GM12878 (cell line): Measurements from ENCODE around the gene MEIOB. TPM values are rescaled to one million over a fixed set of nuclear protein-coding genes. Genes with fewer than 3 reads are reported as not detected.

ENCODE experiments used
- ATAC-seq: fragments of 200-7000 bp; cut with Tn5 transposase; 3 replicates; pipeline ENCODE4 v1.9.1; 2020; ENCODE audit warnings: mild to moderate bottlenecking, moderate library complexity
- BruUV-seq: library from RNA; stranded (reverse); fragments of 400-500 nt; replicated peaks from 2 replicates; lab custom pipeline; 2021; lab: Mats Ljungman, UMichigan
- CTCF ChIA-PET: fragments of 300-600 bp; sonication (Branson Sonifier 250); formaldehyde crosslinking; extraction: SDS; loops from one replicate; lab custom pipeline; 2021; ENCODE audit warnings: inconsistent platforms; lab: Yijun Ruan, JAX
- POLR2A ChIA-PET: fragments of 350-600 bp; formaldehyde crosslinking; extraction: SDS; loops from one replicate; lab custom pipeline; 2021; ENCODE audit warnings: inconsistent platforms; lab: Charles Lee
- RAD21 ChIA-PET: fragments of 300-600 bp; sonication (Branson Sonifier 250); formaldehyde crosslinking; loops from one replicate; lab custom pipeline; 2023; ENCODE audit warnings: antibody characterized with exemption; ENCODE audit not compliant: unreplicated experiment; lab: Charles Lee
- SMC1A ChIA-PET: fragments of 300-600 bp; sonication (Branson Sonifier 250); formaldehyde crosslinking; loops from one replicate; lab custom pipeline; 2023; ENCODE audit not compliant: unreplicated experiment, uncharacterized antibody; lab: Charles Lee
- DNase-seq: peaks from one replicate; pipeline ENCODE4 v3.0.0-alpha.2; 2011; ENCODE audit warnings: low read depth, low spot score
- FAIRE-seq: peaks from 3 replicates; lab custom pipeline; 2011; peaks lifted over from hg19 to GRCh38; lab: Jason Lieb, UNC
- H2AFZ ChIP-seq: 2 replicates; pipeline ENCODE4 v1.6.0; 2011; ENCODE audit warnings: low read depth, low read length, control low read depth; ENCODE audit not compliant: control insufficient read depth
- H3K27ac ChIP-seq: 2 replicates; pipeline ENCODE4 v1.5.1; 2011; ENCODE audit warnings: control low read depth; ENCODE audit not compliant: control insufficient read depth, insufficient read depth
- H3K27me3 ChIP-seq, 2 experiments: replicated peaks in 1 of 2; 2 replicates each; pipeline versions ENCODE4 v1.6.0 to v1.6.1; 2011; ENCODE audit warnings: low read length in 1 of 2; ENCODE audit not compliant: control insufficient read depth in 2 of 2, insufficient read depth in 2 of 2
- H3K36me3 ChIP-seq, 2 experiments: 2 replicates each; pipeline ENCODE4 v1.5.1; 2011; ENCODE audit warnings: low read length in 1 of 2; ENCODE audit not compliant: control insufficient read depth in 2 of 2, insufficient read depth in 2 of 2
- H3K4me1 ChIP-seq: 2 replicates; pipeline ENCODE4 v1.6.1; 2011; ENCODE audit warnings: mild to moderate bottlenecking, low read length, moderate library complexity, mixed read lengths; ENCODE audit not compliant: control insufficient read depth, insufficient read depth
- H3K4me2 ChIP-seq: 2 replicates; pipeline ENCODE4 v1.6.0; 2011; ENCODE audit warnings: control low read depth; ENCODE audit not compliant: control insufficient read depth, insufficient read depth
- H3K4me3 ChIP-seq: fragments of 200-600 bp; sonication (generic); 2 replicates; pipeline ENCODE4 v1.5.1; 2016
- H3K79me2 ChIP-seq: 2 replicates; pipeline ENCODE4 v1.6.0; 2011; ENCODE audit warnings: low read length; ENCODE audit not compliant: control insufficient read depth, insufficient read depth
- H3K9ac ChIP-seq: 2 replicates; pipeline ENCODE4 v1.8.0; 2011; ENCODE audit warnings: low read length, control low read depth, mixed read lengths; ENCODE audit not compliant: control insufficient read depth, insufficient read depth
- H3K9me3 ChIP-seq: replicated peaks from 3 replicates; pipeline ENCODE4 v1.5.1; 2011; ENCODE audit warnings: mild to moderate bottlenecking, low read length; ENCODE audit not compliant: control insufficient read depth, insufficient read depth
- H4K20me1 ChIP-seq: 2 replicates; pipeline ENCODE4 v1.6.0; 2011; ENCODE audit not compliant: control insufficient read depth, insufficient read depth
- BCL11A ChIP-seq: IDR thresholded peaks from 2 replicates; pipeline ENCODE4 v1.6.1; 2011; ENCODE audit warnings: low read depth, low read length
- CEBPB ChIP-seq, 2 experiments: fragments of 150-350 bp in 1 of 2; IDR thresholded peaks; 2 replicates each; pipeline ENCODE4 v1.6.1; 2012 to 2014; ENCODE audit warnings: low read depth in 2 of 2, low read length in 2 of 2, borderline replicate concordance in 1 of 2, inconsistent platforms in 1 of 2
- CEBPZ ChIP-seq: fragments of 150-350 bp; IDR thresholded peaks from 2 replicates; pipeline ENCODE4 v1.6.1; 2016; ENCODE audit warnings: low read depth, low read length
- CHD4 ChIP-seq: fragments of 200-600 bp; sonication (generic); IDR thresholded peaks from 2 replicates; pipeline ENCODE4 v1.6.1; 2016; ENCODE audit warnings: mild to moderate bottlenecking
- FOS ChIP-seq: IDR thresholded peaks from 3 replicates; pipeline ENCODE4 v1.6.1; 2011; ENCODE audit warnings: borderline replicate concordance; ENCODE audit not compliant: insufficient read length; ENCODE audit errors: extremely low read depth
- HSF1 ChIP-seq: fragments of 150-350 bp; IDR thresholded peaks from 2 replicates; pipeline ENCODE4 v1.6.1; 2014; ENCODE audit warnings: mild to moderate bottlenecking, low read depth, low read length
- JUND ChIP-seq: IDR thresholded peaks from 2 replicates; pipeline ENCODE4 v1.6.1; 2012; ENCODE audit warnings: low read depth, mild to moderate bottlenecking, low read length, improper control_type of control experiment, moderate library complexity
- MAX ChIP-seq: IDR thresholded peaks from 2 replicates; pipeline ENCODE4 v1.6.1; 2012; ENCODE audit warnings: low read depth, low read length, improper control_type of control experiment
- NFXL1 ChIP-seq: fragments of 450-650 bp; IDR thresholded peaks from 2 replicates; pipeline ENCODE4 v1.6.1; 2017; ENCODE audit warnings: antibody characterized with exemption, mild to moderate bottlenecking, borderline replicate concordance
- NR2C1 ChIP-seq: fragments of 450-650 bp; IDR thresholded peaks from 2 replicates; pipeline ENCODE4 v1.6.1; 2017; ENCODE audit warnings: antibody characterized with exemption, mild to moderate bottlenecking, moderate library complexity
- PAX5 ChIP-seq: IDR thresholded peaks from 2 replicates; pipeline ENCODE4 v1.6.1; 2011; ENCODE audit warnings: low read depth, low read length, borderline replicate concordance
- RAD51 ChIP-seq: fragments of 450-650 bp; IDR thresholded peaks from 2 replicates; pipeline ENCODE4 v1.6.1; 2016; ENCODE audit warnings: moderate library complexity, mild to moderate bottlenecking, inconsistent platforms
- RFX5 ChIP-seq: IDR thresholded peaks from 2 replicates; pipeline ENCODE4 v1.6.1; 2011; ENCODE audit warnings: low read depth, low read length, improper control_type of control experiment
- SKIL ChIP-seq: fragments of 450-650 bp; IDR thresholded peaks from 2 replicates; pipeline ENCODE4 v1.6.1; 2017; ENCODE audit warnings: mild to moderate bottlenecking, low read depth, inconsistent platforms; ENCODE audit not compliant: poor library complexity, severe bottlenecking
- STAT1 ChIP-seq: fragments of 450-650 bp; conservative IDR thresholded peaks from 2 replicates; pipeline ENCODE4 v1.6.1; 2014; ENCODE audit warnings: antibody characterized with exemption, mild to moderate bottlenecking
- WGBS: methylation state at CpG from one replicate; pipeline ENCODE4 v1.1.6; 2016; ENCODE audit warnings: low lambda C conversion rate; ENCODE audit not compliant: insufficient replicate concordance, insufficient coverage; ENCODE audit errors: missing lambda C conversion rate; 5-methylcytosine and 5-hydroxymethylcytosine counted together
- in situ Hi-C: fragments of 300-500 bp; cut with MboI; formaldehyde crosslinking; loops from 9 replicates; pipeline ENCODE4 v1.14.3; 2018; ENCODE audit warnings: mixed read lengths
- intact Hi-C: fragments of 100-400 bp; cut with micrococcal nuclease; formaldehyde crosslinking; loops from one replicate; pipeline ENCODE4 v1.14.2; 2022; ENCODE audit not compliant: unreplicated experiment
- polyA plus RNA-seq, 11 experiments: library from polyadenylated mRNA; depleted of rRNA in 4 of 11; unstranded in 6 of 11; stranded (reverse) in 5 of 11; fragments of >200 nt; fragmentation: Nextera tagmentation in 4 of 11; fragmentation: Illumina TruSeq in 1 of 11; extraction: Ambion mirVana in 4 of 11; extraction: Trizol in 1 of 11; gene quantifications; 1 replicate in 1 of 11; 2 replicates in 10 of 11; pipeline versions ENCODE4 v1.2.1 to v1.2.3, GENCODE V29; 2011 to 2016; ENCODE audit warnings: inconsistent platforms in 2 of 11, missing spikeins in 2 of 11, low read depth in 1 of 11
- total RNA-seq, 4 experiments: library from RNA; depleted of rRNA in 3 of 4; stranded (reverse); fragments of >200 nt in 3 of 4; fragmentation: Illumina TruSeq in 1 of 4; extraction: Trizol in 1 of 4; gene quantifications; 2 replicates each; pipeline versions ENCODE4 v1.2.1 to v1.2.3, GENCODE V29; 2013 to 2021

MEIOB gene
- total and polyA plus RNA-seq, 10 of the 15 experiments (the other 5 are each of a cell fraction or from before 2014, with no cell fraction given), result 0.04 to 0.26 (median 0.09) TPM; not detected in 5

GRCh38 chr16:1792836-1793577 is 79.0 kb downstream of the MEIOB start:
- ChIA-PET CTCF (no interaction called here), SMC1A (no interaction called here), RAD21 (no interaction called here), POLR2A (no interaction called here)
- BruUV-seq, result no TSS peak
- no peak for DNase-seq
- WGBS, result 94% methylated on average over 33 of the region's 33 CpGs
- no peaks in the 10 kb centered on the region for H3K27me3 ChIP-seq
- no peak overlapping the region for H3K9ac ChIP-seq
- H3K4me1 ChIP-seq, result no peaks in the 10 kb centered on the region
- no peak overlapping the region for H3K4me2 ChIP-seq
- no peaks in the 10 kb centered on the region for H3K79me2 ChIP-seq
- in situ Hi-C loops (no loop called here), intact Hi-C loops (no loop called here)
- H3K27ac ChIP-seq, result no peak overlapping the region
- peaks cover 0 to 7% of the 10 kb centered on the region in 2 experiments; a peak in 3 of 4 replicates for H3K36me3 ChIP-seq
- H3K9me3 ChIP-seq, result no peaks in the 10 kb centered on the region; the same call in 2 of the 3 replicates
- no peaks in the 10 kb centered on the region for H4K20me1 ChIP-seq
- no peak for ATAC-seq
- no peak overlapping the region for H3K4me3 ChIP-seq
- no peak for FAIRE-seq
- no peak overlapping the region for H2AFZ ChIP-seq
- TF ChIP-seq PAX5, result no peak
- no peak for TF ChIP-seq RFX5
- no peak for TF ChIP-seq FOS
- TF ChIP-seq NR2C1, result no peak
- no peak for TF ChIP-seq HSF1
- no peak for TF ChIP-seq SKIL
- no peak for TF ChIP-seq BCL11A
- TF ChIP-seq JUND, result no peak
- TF ChIP-seq CEBPB (IDR thresholded peaks at IDR 0.05; ENCODE audit: borderline replicate concordance in 1 of 2, low read depth in 2 of 2, low read length in 2 of 2), result no peak
- no peak for TF ChIP-seq NFXL1
- TF ChIP-seq CHD4, result no peak
- no peak for TF ChIP-seq MAX
- TF ChIP-seq RAD51, result no peak
- TF ChIP-seq CEBPZ, result no peak
- no peak for TF ChIP-seq STAT1
